CD14-positive monocyte (primary cell): ENCODE data around the gene GALNT17. TPM values are rescaled to one million over a fixed set of nuclear protein-coding genes. Genes with fewer than 3 reads are reported as not detected.
"Not testable (repeated sequence)": the region's sequence is repeated elsewhere in the genome, so short reads cannot be mapped to it uniquely, and the experiment has no call there.

ENCODE experiments used
- DNase-seq, 3 donors: peaks; one replicate each; pipeline ENCODE4 v3.0.0-alpha.2; 2011 to 2022
- H2AFZ ChIP-seq: 2 replicates; pipeline ENCODE4 v1.6.0; 2012; ENCODE audit warnings: mild to moderate bottlenecking, low read depth, low read length, inconsistent platforms; ENCODE audit not compliant: insufficient read depth, poor library complexity, severe bottlenecking
- H3K27ac ChIP-seq, 2 donors: 1 replicate in 1 of 2; 2 replicates in 1 of 2; pipeline ENCODE4 v1.5.1; 2012 to 2013; ENCODE audit warnings: low read length in 2 of 2, control low read depth in 1 of 2, inconsistent platforms in 1 of 2, low read depth in 1 of 2, mild to moderate bottlenecking in 1 of 2
- H3K27me3 ChIP-seq, 2 donors: one replicate each; pipeline versions ENCODE4 v1.6.0 to v1.6.1; 2011 to 2013; ENCODE audit warnings: low read length in 2 of 2; ENCODE audit not compliant: control insufficient read depth in 2 of 2, insufficient read depth in 2 of 2
- H3K36me3 ChIP-seq, 2 donors: replicated peaks in 1 of 2; 1 replicate in 1 of 2; 2 replicates in 1 of 2; pipeline versions ENCODE4 v1.5.1 to v1.6.1; 2012 to 2013; ENCODE audit warnings: low read length in 2 of 2, control low read depth in 1 of 2, inconsistent platforms in 1 of 2, mild to moderate bottlenecking in 1 of 2; ENCODE audit not compliant: insufficient read depth in 2 of 2, control insufficient read depth in 1 of 2
- H3K4me1 ChIP-seq, 2 donors: 1 replicate in 1 of 2; 2 replicates in 1 of 2; pipeline versions ENCODE4 v1.5.1 to v1.6.1; 2012 to 2013; ENCODE audit warnings: low read length in 2 of 2, control low read depth in 1 of 2, inconsistent platforms in 1 of 2, mild to moderate bottlenecking in 1 of 2, moderate library complexity in 1 of 2; ENCODE audit not compliant: insufficient read depth in 2 of 2, control insufficient read depth in 1 of 2
- H3K4me2 ChIP-seq: replicated peaks from 2 replicates; pipeline ENCODE3; 2012; ENCODE audit warnings: low read length, moderate library complexity, mild to moderate bottlenecking; ENCODE audit not compliant: poor library complexity, severe bottlenecking; ENCODE audit errors: extremely low read depth
- H3K4me3 ChIP-seq, 3 experiments: fragments of 200-600 bp in 1 of 3; sonication (generic) in 1 of 3; replicated peaks in 1 of 3; 1 replicate in 2 of 3; 2 replicates in 1 of 3; pipeline ENCODE4 v1.5.1; 2011 to 2013; ENCODE audit warnings: low read length in 3 of 3, mild to moderate bottlenecking in 3 of 3, control low read depth in 2 of 3, low read depth in 2 of 3, inconsistent platforms in 1 of 3, moderate library complexity in 1 of 3
- H3K79me2 ChIP-seq: 2 replicates; pipeline ENCODE4 v1.6.0; 2012; ENCODE audit warnings: mild to moderate bottlenecking, control low read depth, inconsistent platforms, low read length, moderate library complexity; ENCODE audit not compliant: insufficient read depth
- H3K9ac ChIP-seq: 2 replicates; pipeline ENCODE4 v1.6.0; 2017; ENCODE audit warnings: low read length, mild to moderate bottlenecking; ENCODE audit not compliant: insufficient read depth, poor library complexity, severe bottlenecking
- H3K9me3 ChIP-seq, 2 donors: replicated peaks in 1 of 2; 1 replicate in 1 of 2; 2 replicates in 1 of 2; pipeline versions ENCODE4 v1.5.1 to v1.6.1; 2012 to 2013; ENCODE audit warnings: low read length in 2 of 2, control low read depth in 1 of 2; ENCODE audit not compliant: control insufficient read depth in 1 of 2, insufficient read depth in 1 of 2
- H4K20me1 ChIP-seq: 2 replicates; pipeline ENCODE4 v1.6.0; 2012; ENCODE audit warnings: mild to moderate bottlenecking, low read length, control low read depth, moderate library complexity; ENCODE audit not compliant: insufficient read depth
- H3K27ac Mint-ChIP-seq, 7 donors: one replicate each; pipeline ENCODE4 v1.8.0; 2020; ENCODE audit warnings: mild to moderate bottlenecking in 7 of 7, mixed read lengths in 7 of 7, moderate library complexity in 6 of 7, inconsistent platforms in 2 of 7
- H3K27me3 Mint-ChIP-seq, 3 donors: one replicate each; pipeline ENCODE4 v1.8.0; 2021 to 2022; ENCODE audit warnings: low read depth in 3 of 3, mild to moderate bottlenecking in 3 of 3, mixed read lengths in 3 of 3, moderate library complexity in 3 of 3, inconsistent platforms in 1 of 3
- H3K36me3 Mint-ChIP-seq, 2 donors: one replicate each; pipeline ENCODE4 v1.8.0; 2020; ENCODE audit warnings: mixed read lengths in 2 of 2, inconsistent platforms in 1 of 2, mild to moderate bottlenecking in 1 of 2
- H3K4me1 Mint-ChIP-seq: one replicate; pipeline ENCODE4 v1.8.0; 2020; ENCODE audit warnings: mild to moderate bottlenecking, mixed read lengths
- H3K4me3 Mint-ChIP-seq, 2 donors: one replicate each; pipeline ENCODE4 v1.8.0; 2020; ENCODE audit warnings: mild to moderate bottlenecking in 2 of 2, mixed read lengths in 2 of 2, moderate library complexity in 1 of 2
- H3K9me3 Mint-ChIP-seq, 7 donors: one replicate each; pipeline ENCODE4 v1.8.0; 2020 to 2022; ENCODE audit warnings: mixed read lengths in 7 of 7, mild to moderate bottlenecking in 6 of 7, moderate library complexity in 6 of 7, inconsistent platforms in 2 of 7
- CTCF ChIP-seq: fragments of 200-600 bp; IDR thresholded peaks from one replicate; pipeline ENCODE4 v1.8.0; 2022; ENCODE audit warnings: antibody characterized with exemption, mild to moderate bottlenecking
- WGBS: methylation state at CpG from one replicate; pipeline ENCODE4 v1.1.5; 2013; ENCODE audit warnings: missing lambda C conversion rate; ENCODE audit not compliant: insufficient coverage; 5-methylcytosine and 5-hydroxymethylcytosine counted together
- intact Hi-C, 2 donors: fragments of 100-400 bp; cut with micrococcal nuclease; formaldehyde crosslinking; loops; one replicate each; pipeline versions ENCODE4 v1.15.0 to v1.15.1; 2023
- polyA plus RNA-seq, 3 donors: library from polyadenylated mRNA; depleted of rRNA in 1 of 3; unstranded in 2 of 3; stranded (reverse) in 1 of 3; fragments of 300-500 nt in 2 of 3; fragments of >200 nt in 1 of 3; fragmentation: Illumina TruSeq in 2 of 3; gene quantifications; 1 replicate in 2 of 3; 2 replicates in 1 of 3; pipeline ENCODE4 v1.2.3, GENCODE V29; 2012 to 2021

GALNT17 gene
- polyA plus RNA-seq, 3 donors = not detected

- TF ChIP-seq CTCF = no peak
- H3K9me3 Mint-ChIP-seq = peaks cover 5 to 40% (median 16%) of the 10 kb centered on the region in 7 donors
- Histone ChIP-seq H3K4me3 (no peak overlapping the region), H3K4me1 (no peaks in the 10 kb centered on the region), H3K79me2 (no peaks in the 10 kb centered on the region), H2AFZ (no peak overlapping the region), H3K4me2 (no peak overlapping the region), H3K9ac (no peak overlapping the region), H3K36me3 (no peaks in the 10 kb centered on the region), H3K27me3 (no peaks in the 10 kb centered on the region), H3K9me3 (peaks cover 0 to 34% of the 10 kb centered on the region in 2 donors), H4K20me1 (no peaks in the 10 kb centered on the region), H3K27ac (no peak overlapping the region)
- no peak for DNase-seq
- H3K4me3 Mint-ChIP-seq = no peak overlapping the region
- no peaks in the 10 kb centered on the region for H3K27me3 Mint-ChIP-seq
- no peaks in the 10 kb centered on the region for H3K4me1 Mint-ChIP-seq
- no peaks in the 10 kb centered on the region for H3K36me3 Mint-ChIP-seq
- intact Hi-C loops = no loop called here
- H3K27ac Mint-ChIP-seq = no peak overlapping the region
- WGBS = 100% methylated on average over 1 of the region's 3 CpGs
These were observed 76.9 kb downstream of the GALNT17 start for GRCh38 chr7:71208881-71209280.

DNA sequence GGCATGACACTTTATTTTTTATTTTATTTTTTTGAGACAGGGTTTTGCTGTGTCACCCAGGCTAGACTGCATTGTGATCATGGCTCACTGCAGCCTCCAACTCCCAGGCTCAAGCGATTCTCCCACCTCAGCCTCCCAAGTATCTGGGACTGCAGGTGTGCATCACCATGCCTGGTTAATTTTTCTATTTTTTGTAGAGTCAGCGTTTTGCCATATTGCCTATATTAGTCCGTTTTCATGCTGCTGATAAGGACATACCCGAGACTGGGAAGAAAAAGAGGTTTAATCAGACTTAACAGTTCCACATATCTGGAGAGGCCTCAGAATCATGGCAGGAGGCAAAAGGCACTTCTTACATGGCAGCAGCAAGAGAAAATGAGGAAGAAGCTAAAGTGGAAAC, 77.5 kb downstream of the GALNT17 start:
- H3K4me2 ChIP-seq, H3K9ac ChIP-seq, H4K20me1 ChIP-seq, H2AFZ ChIP-seq, H3K4me3 Mint-ChIP-seq, H3K36me3 Mint-ChIP-seq, H3K27me3 ChIP-seq, H3K27ac Mint-ChIP-seq, H3K79me2 ChIP-seq, H3K36me3 ChIP-seq, intact Hi-C loops, DNase-seq, H3K4me1 ChIP-seq, H3K27me3 Mint-ChIP-seq, H3K4me1 Mint-ChIP-seq, H3K4me3 ChIP-seq, H3K27ac ChIP-seq: not testable (repeated sequence)
- H3K9me3 Mint-ChIP-seq = peaks cover 5 to 34% (median 14%) of the 10 kb centered on the region in 7 donors
- no CpG with 5 or more reads among the region's 4 CpGs for WGBS
- H3K9me3 ChIP-seq = peaks cover 0 to 34% of the 10 kb centered on the region in 2 donors
